Prostate gland (tissue), 2 donors: Measurements from ENCODE around the gene TSGA10. TPM values are rescaled to one million over a fixed set of nuclear protein-coding genes. Genes with fewer than 3 reads are reported as not detected.

ENCODE experiments used
- DNase-seq: peaks from one replicate; pipeline ENCODE4 v3.0.0-alpha.2; 2019; ENCODE audit warnings: low spot score
- H3K27ac ChIP-seq, 2 donors: fragments of 200-600 bp; sonication (generic); 2 replicates each; pipeline ENCODE4 v1.5.1; 2017 to 2019
- H3K27me3 ChIP-seq: fragments of 200-600 bp; sonication (generic); replicated peaks from 2 replicates; pipeline ENCODE4 v1.5.1; 2019; ENCODE audit not compliant: insufficient read depth
- H3K36me3 ChIP-seq, 2 donors: fragments of 200-600 bp; sonication (generic); 1 replicate in 1 of 2; 2 replicates in 1 of 2; pipeline versions ENCODE4 v1.5.1 to v1.8.1; 2017 to 2019
- H3K4me1 ChIP-seq: fragments of 200-600 bp; sonication (generic); replicated peaks from 2 replicates; pipeline ENCODE4 v1.5.1; 2019
- H3K4me3 ChIP-seq, 2 donors: fragments of 200-600 bp; sonication (generic); 2 replicates each; pipeline ENCODE4 v1.5.1; 2017 to 2019
- H3K9me3 ChIP-seq: fragments of 200-600 bp; sonication (generic); 2 replicates; pipeline ENCODE4 v1.5.1; 2017
- CTCF ChIP-seq, 4 experiments: fragments of 200-600 bp in 2 of 4; fragments of 450-650 bp in 2 of 4; sonication (generic) in 2 of 4; IDR thresholded peaks; 1 replicate in 3 of 4; 2 replicates in 1 of 4; pipeline ENCODE4 v1.5.1; 2016 to 2019; ENCODE audit warnings: antibody characterized with exemption in 4 of 4, mild to moderate bottlenecking in 2 of 4, moderate library complexity in 2 of 4
- POLR2A ChIP-seq: fragments of 450-650 bp; IDR thresholded peaks from one replicate; pipeline ENCODE4 v1.6.1; 2016; ENCODE audit warnings: antibody characterized with exemption, mild to moderate bottlenecking
- POLR2AphosphoS5 ChIP-seq: sonication (generic); formaldehyde crosslinking; IDR thresholded peaks from one replicate; pipeline ENCODE4 v1.6.1; 2017; ENCODE audit warnings: antibody characterized with exemption
- WGBS: methylation state at CpG from one replicate; pipeline ENCODE4 v1.1.5; 2018; 5-methylcytosine and 5-hydroxymethylcytosine counted together
- intact Hi-C: fragments of 100-400 bp; cut with DNase I; formaldehyde crosslinking; loops from one replicate; pipeline ENCODE4 v1.14.2; 2022
- total RNA-seq, 2 donors: library from RNA; depleted of rRNA; stranded (reverse); fragments of >200 nt; gene quantifications; one replicate each; pipeline ENCODE4 v1.1.0, GENCODE V29; 2016

Gene TSGA10
- total RNA-seq, 2 donors from 2014 or later: 19.0 to 26.5 TPM

GRCh38 chr2:99085421-99085820 lies 69.3 kb downstream of the TSGA10 start:
- H3K27ac ChIP-seq: no peak overlapping the region
- intact Hi-C loops: no loop called here
- DNase-seq: no peak
- H3K9me3 ChIP-seq: no peaks in the 10 kb centered on the region
- WGBS: 81% methylated on average over 2 of the region's 2 CpGs
- H3K36me3 ChIP-seq: no peaks in the 10 kb centered on the region
- peaks cover 3% of the 10 kb centered on the region for H3K27me3 ChIP-seq
- H3K4me1 ChIP-seq: no peaks in the 10 kb centered on the region
- no peak for TF ChIP-seq CTCF (IDR thresholded peaks at IDR 0.05)
- no peak for TF ChIP-seq POLR2AphosphoS5
- TF ChIP-seq POLR2A: no peak
- H3K4me3 ChIP-seq: no peak overlapping the region

DNA sequence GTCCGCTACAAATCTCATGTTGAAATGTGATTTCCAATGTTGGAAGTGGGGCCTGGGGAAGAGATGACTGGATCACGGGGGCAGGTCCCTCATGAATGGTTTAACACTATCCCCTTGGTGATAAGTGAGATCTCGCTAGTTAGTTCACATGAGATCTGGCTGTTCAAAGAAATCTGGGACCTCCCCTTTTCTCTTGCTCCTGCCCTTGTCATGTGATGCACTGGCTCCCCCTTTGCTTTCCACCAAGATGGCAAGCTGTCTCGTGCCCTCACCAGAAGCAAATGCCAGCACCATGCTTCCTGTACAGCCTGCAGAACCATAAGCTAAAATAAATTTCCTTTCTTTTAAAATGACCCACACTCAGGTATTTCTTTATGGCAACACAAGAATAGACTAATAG lies 70.5 kb downstream of the TSGA10 start:
- no peak for DNase-seq
- TF ChIP-seq POLR2AphosphoS5 (no peak), POLR2A (no peak), CTCF (IDR thresholded peaks at IDR 0.05) (no peak)
- WGBS: 80% methylated on average over 4 of the region's 4 CpGs
- Histone ChIP-seq H3K4me1 (no peaks in the 10 kb centered on the region), H3K27me3 (peaks cover 3% of the 10 kb centered on the region), H3K36me3 (no peaks in the 10 kb centered on the region), H3K4me3 (no peak overlapping the region), H3K27ac (no peak overlapping the region), H3K9me3 (no peaks in the 10 kb centered on the region)
- intact Hi-C loops: no loop called here

DNA sequence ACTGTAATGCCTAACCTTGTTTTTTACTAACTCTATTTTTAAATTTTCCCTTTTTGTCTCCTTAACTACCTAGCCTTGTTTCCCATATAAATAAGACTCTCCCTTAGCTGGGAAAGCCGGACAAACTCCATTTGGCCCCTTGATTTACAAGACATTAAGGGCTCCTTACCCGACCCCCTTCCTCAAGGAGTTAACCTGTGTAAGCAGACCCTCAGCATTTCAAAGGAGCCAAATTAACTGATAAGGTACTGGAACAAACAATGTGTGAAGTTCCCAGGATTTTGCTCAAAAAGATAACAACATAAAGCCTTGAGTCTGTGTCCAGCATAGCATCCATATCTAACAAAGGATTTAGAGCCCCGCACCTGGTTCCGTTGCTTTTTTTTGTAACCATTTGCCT lies 72.9 kb downstream of the TSGA10 start:
- Histone ChIP-seq H3K27me3 (peaks cover 3% of the 10 kb centered on the region), H3K27ac (no peak overlapping the region), H3K9me3 (no peaks in the 10 kb centered on the region), H3K36me3 (no peaks in the 10 kb centered on the region), H3K4me3 (no peak overlapping the region), H3K4me1 (no peaks in the 10 kb centered on the region)
- WGBS: 41% methylated on average over 4 of the region's 4 CpGs
- TF ChIP-seq POLR2AphosphoS5 (no peak), CTCF (IDR thresholded peaks at IDR 0.05) (no peak), POLR2A (no peak)
- no peak for DNase-seq
- intact Hi-C loops: no loop called here

GRCh38 chr2:99079226-99079625 lies 75.5 kb downstream of the TSGA10 start:
- no peaks in the 10 kb centered on the region for H3K36me3 ChIP-seq
- TF ChIP-seq POLR2A (no peak), CTCF (IDR thresholded peaks at IDR 0.05) (no peak), POLR2AphosphoS5 (no peak)
- 60% methylated on average over 2 of the region's 2 CpGs for WGBS
- no peaks in the 10 kb centered on the region for H3K4me1 ChIP-seq
- H3K9me3 ChIP-seq: no peaks in the 10 kb centered on the region
- DNase-seq: no peak
- no peak overlapping the region for H3K27ac ChIP-seq
- peaks cover 3% of the 10 kb centered on the region for H3K27me3 ChIP-seq
- no peak overlapping the region for H3K4me3 ChIP-seq
- intact Hi-C loops: no loop called here

DNA sequence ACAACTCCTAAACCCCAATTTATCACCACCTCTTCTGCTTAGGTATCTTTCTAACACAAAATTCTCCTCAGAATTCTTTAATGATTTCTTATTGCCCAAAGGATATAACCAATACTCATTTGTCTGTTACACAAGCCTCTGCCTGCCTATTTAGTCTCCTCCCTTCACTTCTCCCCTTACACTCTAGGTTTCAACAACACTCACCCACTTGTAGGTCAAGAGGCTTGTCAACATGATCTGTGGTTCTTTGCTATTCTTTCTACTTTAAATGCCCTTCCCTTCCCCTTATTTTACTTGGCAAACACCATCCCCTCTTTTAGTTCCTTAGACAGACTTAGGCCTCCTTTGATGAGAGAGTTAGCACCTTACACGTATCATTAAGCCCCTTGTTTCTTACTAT lies 82.2 kb downstream of the TSGA10 start:
- Histone ChIP-seq H3K4me3 (no peak overlapping the region), H3K27ac (no peak overlapping the region), H3K36me3 (no peaks in the 10 kb centered on the region), H3K9me3 (no peaks in the 10 kb centered on the region), H3K4me1 (no peaks in the 10 kb centered on the region), H3K27me3 (no peaks in the 10 kb centered on the region)
- WGBS: 58% methylated on average over 1 of the region's 1 CpG
- no peak for DNase-seq
- no peak for TF ChIP-seq POLR2A
- no peak for TF ChIP-seq CTCF (IDR thresholded peaks at IDR 0.05)
- no peak for TF ChIP-seq POLR2AphosphoS5
- intact Hi-C loops: no loop called here
